Mesothelial cell of epicardium (in vitro differentiated cells): ENCODE data around the gene OCLN. TPM values are rescaled to one million over a fixed set of nuclear protein-coding genes. Genes with fewer than 3 reads are reported as not detected.

Source experiments
- DNase-seq, 2 experiments: peaks; one replicate each; pipeline ENCODE4 v3.0.0; 2021; ENCODE audit warnings: low spot score in 2 of 2; ENCODE audit not compliant: unreplicated experiment in 2 of 2
- H3K27ac Mint-ChIP-seq: 2 replicates; pipeline ENCODE4 v1.8.0; 2021; ENCODE audit warnings: mixed read lengths
- H3K27me3 Mint-ChIP-seq: 2 replicates; pipeline ENCODE4 v1.8.0; 2021; ENCODE audit warnings: low read depth, mixed read lengths
- H3K36me3 Mint-ChIP-seq: 2 replicates; pipeline ENCODE4 v1.8.0; 2021; ENCODE audit warnings: mixed read lengths
- H3K4me1 Mint-ChIP-seq: 2 replicates; pipeline ENCODE4 v1.8.0; 2021; ENCODE audit warnings: mixed read lengths
- H3K4me3 Mint-ChIP-seq: 2 replicates; pipeline ENCODE4 v1.8.0; 2021; ENCODE audit warnings: mild to moderate bottlenecking, moderate library complexity, mixed read lengths
- H3K9me3 Mint-ChIP-seq: 2 replicates; pipeline ENCODE4 v1.8.0; 2021; ENCODE audit warnings: mixed read lengths
- total RNA-seq: library from RNA; stranded (reverse); gene quantifications from 3 replicates; pipeline ENCODE4 v1.2.1, GENCODE V29; 2021
- TF ChIP-seq, protein P1 (sequence below): fragments of 200-600 bp; sonication (generic); IDR thresholded peaks from one replicate; pipeline ENCODE4 v1.5.0; 2021; ENCODE audit warnings: antibody characterized with exemption; ENCODE audit not compliant: unreplicated experiment

OCLN gene
- total RNA-seq, 1 donor from 2014 or later = 37.8 TPM

DNA sequence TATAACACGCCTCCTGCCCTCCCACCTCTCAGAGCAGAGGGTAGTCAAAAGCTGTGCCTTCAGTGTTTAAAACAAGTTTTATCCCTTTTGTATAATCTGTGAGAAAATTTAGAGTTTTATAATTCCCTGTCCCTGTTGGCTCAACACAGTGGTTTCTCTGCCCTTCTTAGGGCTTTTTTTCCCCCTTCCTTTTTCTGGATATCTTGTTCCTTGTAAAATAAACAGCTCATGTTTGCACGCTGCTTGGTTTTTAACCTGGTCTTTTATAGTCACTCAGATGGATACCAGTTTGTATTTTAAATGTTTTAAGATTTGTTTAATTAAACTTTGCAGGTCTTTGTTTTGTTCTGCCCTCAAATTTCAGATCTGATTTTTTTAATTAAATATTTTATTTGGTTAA lies 26.7 kb downstream of the OCLN start:
- H3K9me3 Mint-ChIP-seq = no peaks in the 10 kb centered on the region
- H3K27me3 Mint-ChIP-seq = no peaks in the 10 kb centered on the region
- no peak for DNase-seq
- peaks cover 10% of the 10 kb centered on the region for H3K36me3 Mint-ChIP-seq
- H3K4me1 Mint-ChIP-seq = peaks cover 13% of the 10 kb centered on the region
- no peak overlapping the region for H3K4me3 Mint-ChIP-seq
- TF ChIP-seq, protein P1, sequence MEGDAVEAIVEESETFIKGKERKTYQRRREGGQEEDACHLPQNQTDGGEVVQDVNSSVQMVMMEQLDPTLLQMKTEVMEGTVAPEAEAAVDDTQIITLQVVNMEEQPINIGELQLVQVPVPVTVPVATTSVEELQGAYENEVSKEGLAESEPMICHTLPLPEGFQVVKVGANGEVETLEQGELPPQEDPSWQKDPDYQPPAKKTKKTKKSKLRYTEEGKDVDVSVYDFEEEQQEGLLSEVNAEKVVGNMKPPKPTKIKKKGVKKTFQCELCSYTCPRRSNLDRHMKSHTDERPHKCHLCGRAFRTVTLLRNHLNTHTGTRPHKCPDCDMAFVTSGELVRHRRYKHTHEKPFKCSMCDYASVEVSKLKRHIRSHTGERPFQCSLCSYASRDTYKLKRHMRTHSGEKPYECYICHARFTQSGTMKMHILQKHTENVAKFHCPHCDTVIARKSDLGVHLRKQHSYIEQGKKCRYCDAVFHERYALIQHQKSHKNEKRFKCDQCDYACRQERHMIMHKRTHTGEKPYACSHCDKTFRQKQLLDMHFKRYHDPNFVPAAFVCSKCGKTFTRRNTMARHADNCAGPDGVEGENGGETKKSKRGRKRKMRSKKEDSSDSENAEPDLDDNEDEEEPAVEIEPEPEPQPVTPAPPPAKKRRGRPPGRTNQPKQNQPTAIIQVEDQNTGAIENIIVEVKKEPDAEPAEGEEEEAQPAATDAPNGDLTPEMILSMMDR = no peak
- H3K27ac Mint-ChIP-seq = no peak overlapping the region

DNA sequence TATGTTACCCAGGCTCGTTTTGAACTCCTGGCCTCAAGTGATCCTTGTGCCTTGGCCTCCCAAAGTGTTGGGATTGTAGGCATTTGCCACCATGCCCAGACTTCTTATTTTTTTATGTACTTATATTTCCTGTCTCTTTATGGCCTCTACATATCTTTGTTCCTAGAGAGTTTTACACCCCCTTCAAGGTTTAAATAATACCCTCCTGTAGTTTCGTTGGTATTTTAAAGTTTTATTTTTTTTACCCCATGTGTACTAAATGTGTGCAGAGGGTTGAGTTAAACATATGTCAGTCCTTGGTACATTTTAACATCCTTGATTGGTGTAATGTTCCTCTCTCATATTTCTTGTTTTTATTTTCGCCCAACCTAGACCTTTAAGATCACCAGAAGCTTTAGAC lies 29.4 kb downstream of the OCLN start:
- TF ChIP-seq, protein P1 = no peak
- Mint-ChIP-seq H3K9me3 (peaks cover 4% of the 10 kb centered on the region), H3K4me3 (no peak overlapping the region), H3K27me3 (no peaks in the 10 kb centered on the region), H3K4me1 (peaks cover 13% of the 10 kb centered on the region), H3K36me3 (peaks cover 16% of the 10 kb centered on the region), H3K27ac (no peak overlapping the region)
- DNase-seq = no peak

GRCh38 chr5:69525490-69525889 lies 32.9 kb downstream of the OCLN start:
- no peak for DNase-seq
- no peak overlapping the region for H3K27ac Mint-ChIP-seq
- peaks cover 10% of the 10 kb centered on the region for H3K4me1 Mint-ChIP-seq
- H3K27me3 Mint-ChIP-seq = no peaks in the 10 kb centered on the region
- TF ChIP-seq, protein P1 = no peak
- no peak overlapping the region for H3K4me3 Mint-ChIP-seq
- H3K9me3 Mint-ChIP-seq = peaks cover 4% of the 10 kb centered on the region
- H3K36me3 Mint-ChIP-seq = peaks cover 18% of the 10 kb centered on the region

- TF ChIP-seq, protein P1 = no peak
- Mint-ChIP-seq H3K4me3 (no peak overlapping the region), H3K27ac (peak overlapping the region; percentile 30), H3K27me3 (no peaks in the 10 kb centered on the region), H3K36me3 (peaks cover 14% of the 10 kb centered on the region), H3K9me3 (peaks cover 4% of the 10 kb centered on the region), H3K4me1 (peaks cover 12% of the 10 kb centered on the region)
- DNase-seq = no peak
These were observed 34.1 kb downstream of the OCLN start for GRCh38 chr5:69526660-69527059.

GRCh38 chr5:69527128-69527770 lies 34.7 kb downstream of the OCLN start:
- TF ChIP-seq, protein P1 = no peak
- peak overlapping the region; percentile 34 for H3K27ac Mint-ChIP-seq
- peaks cover 12% of the 10 kb centered on the region for H3K4me1 Mint-ChIP-seq
- DNase-seq = no peak
- H3K4me3 Mint-ChIP-seq = no peak overlapping the region
- H3K27me3 Mint-ChIP-seq = no peaks in the 10 kb centered on the region
- H3K9me3 Mint-ChIP-seq = peaks cover 4% of the 10 kb centered on the region
- peaks cover 12% of the 10 kb centered on the region for H3K36me3 Mint-ChIP-seq
